Stimulated activated CD8-positive, alpha-beta memory T cell treated with anti-CD3 and anti-CD28 coated beads, Interleukin-4, amount 100 ng/mL, for 48 hours (primary cell): ENCODE measurements around the gene LST1.
"Not testable (repeated sequence)": the region's sequence is repeated elsewhere in the genome, so short reads cannot be mapped to it uniquely, and the experiment has no call there.

Source experiments
- DNase-seq: peaks from one replicate; pipeline ENCODE4 v3.0.0-alpha.2; 2020

The LST1 gene

DNA sequence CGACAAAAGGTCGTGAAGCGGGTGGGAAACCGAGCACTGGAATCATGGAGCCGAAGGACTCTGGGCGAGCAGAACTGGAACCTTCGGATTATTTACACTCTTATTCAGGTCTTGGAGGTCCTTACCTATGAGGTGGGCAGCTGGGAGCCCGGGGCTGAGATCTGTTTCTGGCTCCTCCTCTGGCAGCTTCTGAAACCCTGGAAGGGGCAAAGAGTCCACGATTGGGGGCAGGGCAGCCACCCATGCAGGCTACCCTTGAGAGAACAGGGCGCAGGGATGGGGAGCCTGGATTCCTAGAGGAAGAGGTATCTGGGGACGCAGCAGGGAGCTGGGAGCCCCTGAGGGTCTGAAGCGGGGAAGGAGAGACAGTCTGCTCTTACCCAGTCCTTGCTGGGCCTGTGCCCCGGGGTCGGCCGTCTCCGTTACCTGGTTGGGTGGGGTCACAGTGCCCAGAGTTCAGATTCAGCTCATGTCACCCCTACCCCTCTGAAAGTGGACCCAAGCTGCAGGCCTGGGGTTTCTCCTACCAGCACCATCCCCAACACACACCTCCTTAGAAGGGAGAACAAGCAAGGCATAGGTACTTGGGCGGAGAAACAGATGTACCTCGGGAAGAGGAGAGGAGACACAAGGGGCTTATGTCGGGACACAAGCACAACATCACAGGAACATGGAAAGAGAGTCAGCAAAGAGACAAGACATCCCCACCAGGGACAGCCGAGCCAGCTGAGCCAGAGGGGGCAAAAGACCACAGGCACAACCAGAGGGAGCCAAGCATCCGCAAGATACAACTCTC is 4.4 kb upstream of the LST1 start:
- peak; percentile 56 for DNase-seq

DNA sequence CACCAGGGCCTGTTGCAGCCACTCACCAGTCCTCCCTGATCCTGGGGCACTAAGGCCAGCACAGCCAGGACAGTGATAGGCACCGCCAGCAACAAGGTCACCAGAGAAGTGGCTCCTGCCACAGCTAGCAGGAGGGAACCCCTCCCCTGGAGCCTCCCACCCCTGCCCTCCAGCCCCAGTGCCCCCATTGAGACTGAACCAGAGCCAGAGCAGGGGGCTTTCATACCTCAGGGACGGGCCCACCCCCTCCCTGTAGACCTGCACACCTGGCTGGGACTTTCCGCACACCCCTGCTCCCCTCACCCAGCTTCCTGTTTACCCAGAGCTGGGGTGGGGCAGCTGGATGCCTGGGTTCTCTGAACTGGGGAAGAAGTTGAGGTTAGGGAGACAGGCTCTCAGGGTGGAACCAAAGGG is 3.8 kb upstream of the LST1 start, which contains the start of gene LTB:
LTB (minus strand) TSS at position 195 of the 414 bp plus-strand sequence; CDS start at position 188, 7 bp downstream.
- peak; percentile 60 for DNase-seq

DNA sequence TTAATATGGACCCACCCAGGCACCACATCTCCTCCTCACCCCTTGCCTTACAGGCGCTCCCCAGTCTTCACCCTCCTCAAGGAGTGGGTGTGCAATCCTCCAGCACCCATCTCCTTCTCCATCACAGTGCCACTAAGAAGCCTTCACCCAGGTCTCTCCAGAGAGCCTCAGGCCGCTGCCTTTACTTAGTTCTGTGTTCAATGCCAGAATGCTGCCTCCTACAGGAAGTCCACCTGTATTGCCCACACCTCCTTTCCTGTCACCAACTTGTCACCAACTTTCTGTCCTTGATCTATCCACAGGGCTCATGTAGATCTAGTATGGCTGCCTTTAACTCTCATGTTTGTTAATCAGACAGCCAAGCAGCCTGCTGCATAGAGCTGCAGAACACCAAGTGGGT is 586 bp upstream of the LST1 start:
- peak; percentile 64 for DNase-seq

DNA sequence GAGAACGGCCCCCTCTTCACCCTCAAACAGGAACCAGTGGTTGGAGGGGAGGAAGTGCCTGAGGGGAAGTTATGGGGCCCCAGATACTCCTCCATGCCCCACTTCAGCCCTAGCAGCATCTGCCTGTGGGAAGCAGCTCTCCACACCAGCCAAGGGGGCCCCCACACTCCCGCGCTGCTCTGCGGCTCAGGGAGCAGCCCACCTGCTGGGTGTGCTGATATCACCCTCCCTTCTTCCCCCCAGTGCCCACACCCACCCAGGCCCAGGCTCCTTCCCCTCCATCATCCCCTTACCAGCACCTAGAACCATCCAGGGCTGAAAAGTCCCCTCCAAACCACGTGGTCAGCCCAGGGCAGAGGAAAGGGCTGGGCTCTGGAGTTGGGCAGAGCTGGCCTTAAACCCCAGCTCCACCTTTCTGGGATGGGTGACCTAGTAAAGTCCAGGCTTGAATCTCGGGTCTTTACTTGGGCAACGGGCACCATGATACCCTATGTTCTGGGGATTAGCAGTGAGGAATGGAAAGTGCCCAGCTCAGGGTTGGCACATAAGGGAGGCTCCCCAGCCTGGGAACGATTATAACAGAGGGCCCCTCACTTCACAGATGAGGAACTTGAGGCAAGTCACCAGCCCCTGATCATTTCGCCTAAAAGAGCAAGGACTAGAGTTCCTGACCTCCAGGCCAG is 663 bp downstream of the LST1 start:
- DNase-seq = peak; percentile 49

DNA sequence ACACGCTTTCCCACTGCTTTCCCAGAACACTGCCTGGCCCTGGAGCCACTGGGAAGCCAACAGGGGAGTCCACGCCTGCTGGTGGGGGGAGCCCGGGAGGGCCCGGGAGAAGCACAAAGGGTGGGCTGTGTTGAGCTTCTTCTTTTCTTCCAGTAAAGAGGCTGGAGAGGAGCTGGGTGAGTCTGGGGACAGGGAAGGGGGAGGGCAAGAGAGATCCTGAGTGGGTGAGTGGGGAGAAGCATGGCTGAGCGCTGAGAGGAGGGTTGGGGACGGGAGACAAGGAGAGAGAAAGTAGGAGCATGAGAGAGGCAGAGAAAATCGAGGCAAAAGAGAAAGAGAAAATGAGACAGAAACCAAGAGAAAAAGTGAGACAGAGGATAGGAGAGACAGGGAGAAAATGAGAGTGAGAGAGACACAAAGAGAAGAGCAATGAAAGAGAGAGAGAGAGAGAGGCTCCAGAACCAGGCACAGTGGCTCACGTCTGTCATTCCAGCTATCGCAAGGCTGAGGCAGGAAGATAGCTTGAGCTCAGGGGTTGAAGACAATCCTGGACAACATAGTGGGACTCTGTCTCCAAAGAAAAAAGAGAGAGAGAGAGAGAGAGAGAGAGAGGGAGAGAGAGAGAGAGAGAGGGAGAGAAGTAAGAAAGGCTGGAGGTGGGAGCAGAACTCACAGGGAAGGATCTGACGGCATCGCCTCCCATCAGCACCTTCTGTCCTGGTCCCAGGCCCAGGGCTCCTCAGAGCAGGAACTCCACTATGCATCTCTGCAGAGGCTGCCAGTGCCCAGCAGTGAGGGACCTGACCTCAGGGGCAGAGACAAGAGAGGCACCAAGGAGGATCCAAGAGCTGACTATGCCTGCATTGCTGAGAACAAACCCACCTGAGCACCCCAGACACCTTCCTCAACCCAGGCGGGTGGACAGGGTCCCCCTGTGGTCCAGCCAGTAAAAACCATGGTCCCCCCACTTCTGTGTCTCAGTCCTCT is 2.0 kb downstream of the LST1 start:
- no peak for DNase-seq

DNA sequence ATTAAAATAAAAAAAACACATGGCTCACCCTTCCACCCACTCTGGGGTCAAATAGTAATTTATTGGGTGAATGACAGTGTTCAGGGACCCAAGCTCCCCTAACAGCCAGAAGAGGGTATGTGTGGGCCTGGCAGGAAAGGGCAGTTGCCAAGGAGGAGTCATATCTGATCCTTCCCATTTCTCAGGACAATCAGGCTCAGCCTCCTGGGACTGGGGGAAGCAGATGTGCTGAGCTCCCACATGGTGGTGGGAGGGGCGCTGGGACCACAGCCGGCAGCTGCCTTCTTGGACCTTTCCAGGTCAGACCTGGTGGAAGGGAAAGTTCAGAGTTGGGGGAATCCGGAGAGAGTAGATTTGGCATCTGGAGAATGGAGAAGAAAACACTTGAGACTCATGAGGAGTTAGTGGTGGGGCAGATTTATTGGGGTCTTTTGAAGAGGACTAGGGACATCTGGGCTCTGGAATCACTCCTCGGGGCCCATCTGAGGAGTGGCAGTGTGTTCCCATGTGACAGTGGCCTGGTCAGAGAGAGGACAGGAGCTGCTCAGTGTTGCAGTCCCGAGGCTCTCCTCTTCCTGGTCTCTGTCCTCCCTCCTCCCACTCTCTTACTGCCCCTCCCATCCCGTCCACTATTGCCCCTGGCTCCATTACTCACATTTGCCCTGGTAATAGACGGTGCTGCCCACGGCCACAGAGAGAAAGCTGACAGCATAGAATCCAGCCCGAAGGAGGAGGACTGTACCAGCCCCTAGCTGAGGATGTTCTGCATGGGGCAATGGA is 3.0 kb downstream of the LST1 start:
- DNase-seq = no peak

DNA sequence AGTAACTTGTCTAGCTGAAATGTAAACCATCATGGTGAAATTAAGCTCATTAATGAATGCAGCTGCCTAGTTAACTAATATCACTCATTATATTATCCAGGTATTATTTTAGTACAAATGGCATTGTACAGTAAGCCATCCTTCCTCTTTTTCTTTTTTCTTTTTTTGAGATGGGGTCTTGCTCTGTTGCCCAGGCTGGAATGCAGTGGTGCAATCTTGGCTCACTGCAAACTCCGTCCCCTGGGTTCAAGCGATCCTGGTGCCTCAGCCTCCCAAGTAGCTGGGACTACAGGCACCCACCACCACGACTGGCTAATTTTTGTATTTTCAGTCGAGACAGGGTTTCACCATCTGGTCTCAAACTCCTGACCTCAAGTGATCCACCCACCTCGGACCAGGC is 4.6 kb downstream of the LST1 start:
- DNase-seq = not testable (repeated sequence)

DNA sequence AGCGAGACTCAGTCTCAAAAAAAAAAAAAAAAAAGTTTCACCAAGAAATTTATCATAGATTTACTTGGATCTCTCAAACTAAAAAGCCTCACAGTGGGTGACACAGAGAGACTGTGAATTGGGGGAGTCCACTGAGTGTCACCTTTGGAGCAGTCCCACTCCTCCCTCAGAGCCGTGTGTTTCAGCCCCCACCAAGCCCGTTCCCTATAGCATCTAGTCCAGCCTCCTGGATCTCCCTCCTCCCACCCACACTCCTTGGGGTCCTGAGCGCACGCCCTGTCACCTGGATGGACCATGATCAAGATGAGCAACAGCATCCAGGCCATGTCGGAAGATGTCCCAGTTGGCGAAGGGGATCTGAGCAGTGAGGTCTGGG is 6.3 kb downstream of the LST1 start:
- no peak for DNase-seq

DNA sequence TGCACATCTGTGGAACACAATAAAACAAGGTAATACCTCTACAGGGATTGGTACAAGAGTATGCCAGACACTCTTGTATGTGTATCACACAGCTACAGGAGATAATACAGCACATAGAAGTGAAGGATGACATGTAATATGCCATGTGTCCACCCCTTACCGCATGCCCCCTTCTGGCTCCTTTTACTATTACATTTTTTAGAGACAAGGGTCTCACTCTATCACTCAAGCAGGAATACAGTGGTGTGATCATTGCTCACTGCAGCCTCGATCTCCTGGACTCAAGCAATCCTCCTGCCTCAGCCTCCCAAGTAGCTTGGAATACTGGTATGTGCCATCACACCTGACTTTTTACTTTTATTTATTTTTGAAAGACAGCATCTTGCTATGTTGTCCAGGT is 10.9 kb downstream of the LST1 start:
- peak; percentile 54 for DNase-seq

DNA sequence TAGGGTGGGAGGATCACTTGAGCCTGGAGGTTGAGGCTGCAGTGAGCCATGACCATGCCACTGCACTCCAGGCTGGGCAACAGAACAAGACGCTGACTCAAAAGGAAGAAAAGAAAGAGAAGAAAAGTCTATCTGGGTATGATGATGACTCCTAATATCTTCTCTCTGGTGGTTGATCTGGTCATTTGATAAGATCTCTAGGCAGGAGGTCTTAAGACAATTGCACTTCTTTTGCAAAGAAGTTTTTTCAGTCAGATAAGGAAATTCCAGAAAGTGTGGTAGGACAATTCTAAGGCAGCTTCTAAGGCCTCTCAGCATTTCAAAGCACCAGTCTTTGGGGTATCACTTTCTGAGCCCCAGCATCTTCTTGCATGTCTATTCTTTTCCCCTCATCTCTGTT is 21.2 kb downstream of the LST1 start:
- DNase-seq = no peak

DNA sequence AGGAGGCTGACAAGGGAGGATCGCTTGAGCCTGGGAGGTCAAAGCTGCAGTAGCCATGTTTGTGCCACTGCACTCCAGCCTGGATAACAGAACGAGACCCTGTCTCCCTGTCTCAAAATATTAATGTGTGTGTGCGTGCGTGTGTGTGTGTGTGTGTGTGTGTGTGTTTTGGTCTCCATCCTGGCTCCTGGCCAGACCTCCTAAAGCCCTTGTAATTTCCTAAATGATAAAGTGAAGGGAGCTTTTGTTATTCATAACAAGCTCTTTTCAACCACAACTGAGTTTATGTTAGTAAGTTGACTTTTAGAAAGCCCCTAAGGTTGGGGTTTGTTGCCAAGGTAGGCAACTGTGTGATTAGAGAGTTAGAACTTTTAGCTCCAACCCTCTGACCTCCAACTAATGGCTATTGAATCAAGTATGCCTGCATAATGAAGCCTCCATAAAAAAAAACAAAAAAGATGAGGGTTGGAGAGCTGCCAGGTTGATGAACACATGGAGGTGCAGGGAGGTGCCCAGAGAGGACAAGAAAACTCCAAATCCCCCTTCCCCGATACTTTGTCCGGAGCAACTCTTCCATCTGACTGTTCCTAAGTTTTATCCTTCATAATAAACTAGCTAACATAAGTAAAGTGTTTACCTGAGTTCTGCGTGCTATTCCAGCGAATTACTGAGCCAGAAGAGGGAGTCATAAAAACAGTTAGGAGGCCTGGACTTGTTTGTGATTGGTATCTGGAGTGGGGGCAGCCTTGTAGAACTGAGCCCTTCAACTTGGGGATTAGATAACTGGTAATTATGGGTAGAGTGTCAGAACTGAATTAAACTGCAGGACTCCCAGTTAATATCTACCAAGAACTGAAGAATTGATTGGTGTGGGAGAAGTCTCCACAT is 23.7 kb downstream of the LST1 start:
- DNase-seq = no peak

DNA sequence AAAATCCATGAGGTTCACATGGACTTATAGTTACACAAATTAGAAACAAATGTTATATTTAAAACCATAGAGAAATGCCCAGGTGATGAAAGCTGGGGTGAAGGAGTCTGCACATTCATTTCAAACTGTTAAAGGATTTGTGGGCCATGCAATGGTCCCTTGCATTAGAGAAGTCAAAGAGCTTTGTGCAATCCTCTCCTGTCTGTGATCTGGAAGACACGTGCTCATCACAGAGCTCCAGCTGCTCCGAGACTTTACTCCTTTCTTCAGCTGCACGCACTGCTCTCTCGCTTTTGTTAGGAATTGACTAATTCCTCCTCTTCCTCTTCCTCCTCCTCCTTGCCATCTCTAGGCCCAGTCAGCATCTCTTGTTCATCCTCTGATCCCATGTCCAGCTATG is 24.9 kb downstream of the LST1 start:
- no peak for DNase-seq

DNA sequence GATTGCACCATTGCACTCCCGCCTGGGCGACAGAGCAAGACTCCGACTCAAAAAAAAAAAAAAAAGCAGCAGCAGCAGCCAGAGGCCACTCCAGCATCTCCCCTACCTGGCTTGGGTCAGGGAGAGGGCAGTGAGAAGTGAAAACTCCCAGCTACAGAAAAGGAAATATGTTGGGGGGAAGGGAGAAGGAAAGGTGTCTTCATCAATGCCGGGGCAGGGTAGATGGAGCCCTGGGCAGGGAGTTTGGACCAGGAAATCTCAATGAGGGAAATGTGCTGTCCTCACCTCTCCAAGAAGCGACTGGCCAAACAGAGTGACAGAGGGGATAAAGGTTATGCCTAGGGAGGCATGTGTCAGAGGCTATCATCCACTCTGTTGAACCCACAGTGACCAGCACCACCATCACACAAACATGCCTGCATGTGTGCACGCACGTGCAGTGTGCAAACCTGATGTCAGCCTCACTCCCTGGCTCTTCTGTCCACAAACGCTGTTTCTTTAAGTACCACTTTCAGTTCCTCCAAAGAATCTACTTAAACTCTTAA is 28.1 kb downstream of the LST1 start:
- no peak for DNase-seq

DNA sequence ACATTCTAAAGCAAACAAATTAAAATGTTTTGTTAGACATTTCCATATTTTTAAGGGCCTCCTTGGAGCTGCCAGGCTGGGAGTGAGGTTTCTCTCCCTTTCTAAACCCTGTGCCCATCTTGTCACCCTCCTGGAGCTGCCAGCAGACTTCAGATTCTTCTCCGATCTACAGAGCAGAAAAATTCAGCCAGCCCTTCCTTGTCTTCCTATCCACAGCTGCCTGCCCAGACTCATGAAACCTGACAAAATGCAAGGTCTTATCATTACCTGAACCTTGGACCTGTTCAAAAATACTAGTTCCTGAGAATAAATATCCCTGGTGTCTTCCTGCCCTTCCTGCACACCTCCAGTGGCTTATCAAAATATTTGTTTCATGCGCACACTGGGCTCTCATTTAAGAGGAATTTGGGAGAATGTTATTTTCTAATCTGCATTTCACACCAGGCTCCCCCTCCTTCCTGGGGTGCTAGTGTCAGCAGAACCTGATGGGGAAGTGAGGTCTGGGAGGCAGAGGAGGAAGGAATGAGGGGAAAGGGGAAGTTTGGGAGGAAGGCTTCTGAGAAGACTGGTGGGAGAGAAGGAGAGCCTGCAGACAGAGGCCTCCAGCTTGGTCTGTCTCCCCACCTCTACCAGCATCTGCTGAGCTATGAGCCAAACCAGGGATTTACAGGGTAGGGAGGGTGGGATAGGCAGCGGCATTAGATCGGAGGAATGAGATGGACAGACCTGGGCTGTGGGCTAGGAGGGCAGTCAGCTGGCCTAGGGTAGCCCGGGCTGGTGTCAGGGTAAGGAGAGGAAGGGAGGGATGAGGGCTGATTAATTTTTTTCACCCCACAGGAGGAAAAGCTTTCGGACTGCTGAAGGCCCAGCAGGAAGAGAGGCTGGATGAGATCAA is 28.9 kb downstream of the LST1 start, which contains the start of gene AIF1:
AIF1 (plus strand) TSS at position 551 of the 895 bp plus-strand sequence; CDS start at position 647, 96 bp downstream.
- DNase-seq = no peak

DNA sequence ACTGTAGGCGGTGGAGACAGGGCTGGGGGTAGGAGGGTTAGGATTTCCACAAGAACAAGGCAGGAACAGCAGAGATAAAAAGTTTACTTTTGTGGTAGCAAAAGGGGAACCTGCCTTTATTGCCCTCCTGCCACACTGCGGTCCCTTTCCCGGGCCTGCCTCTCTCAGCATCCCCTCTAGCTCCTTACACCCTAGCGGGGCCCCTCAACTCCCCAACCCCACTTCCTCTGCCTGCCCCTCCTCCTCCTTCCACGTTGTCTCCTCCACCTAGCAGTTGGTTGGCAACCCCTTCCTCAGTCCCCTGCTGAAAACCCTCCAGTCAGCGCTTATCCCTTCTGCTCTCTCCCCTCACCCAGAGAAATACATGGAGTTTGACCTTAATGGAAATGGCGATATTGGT is 29.7 kb downstream of the LST1 start:
- peak; percentile 62 for DNase-seq

DNA sequence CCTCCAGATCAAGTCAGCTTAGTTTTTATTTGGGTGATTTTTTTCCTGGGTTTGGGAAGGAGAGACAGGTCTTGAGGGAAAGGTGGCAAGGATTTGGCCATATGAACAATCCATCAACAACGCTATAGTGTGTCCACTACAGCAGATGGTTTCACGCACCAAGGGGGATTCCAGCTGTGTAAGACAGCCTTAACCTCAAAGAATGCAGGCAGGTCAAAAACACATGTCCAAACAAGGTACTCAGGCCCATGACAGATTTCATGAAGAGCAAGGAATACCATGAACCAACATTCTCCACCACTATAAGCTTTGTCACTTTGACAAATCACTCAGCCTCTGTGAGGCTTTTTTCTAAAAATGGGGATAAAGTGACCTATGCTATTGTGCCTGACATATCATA is 30.9 kb downstream of the LST1 start:
- DNase-seq = no peak

DNA sequence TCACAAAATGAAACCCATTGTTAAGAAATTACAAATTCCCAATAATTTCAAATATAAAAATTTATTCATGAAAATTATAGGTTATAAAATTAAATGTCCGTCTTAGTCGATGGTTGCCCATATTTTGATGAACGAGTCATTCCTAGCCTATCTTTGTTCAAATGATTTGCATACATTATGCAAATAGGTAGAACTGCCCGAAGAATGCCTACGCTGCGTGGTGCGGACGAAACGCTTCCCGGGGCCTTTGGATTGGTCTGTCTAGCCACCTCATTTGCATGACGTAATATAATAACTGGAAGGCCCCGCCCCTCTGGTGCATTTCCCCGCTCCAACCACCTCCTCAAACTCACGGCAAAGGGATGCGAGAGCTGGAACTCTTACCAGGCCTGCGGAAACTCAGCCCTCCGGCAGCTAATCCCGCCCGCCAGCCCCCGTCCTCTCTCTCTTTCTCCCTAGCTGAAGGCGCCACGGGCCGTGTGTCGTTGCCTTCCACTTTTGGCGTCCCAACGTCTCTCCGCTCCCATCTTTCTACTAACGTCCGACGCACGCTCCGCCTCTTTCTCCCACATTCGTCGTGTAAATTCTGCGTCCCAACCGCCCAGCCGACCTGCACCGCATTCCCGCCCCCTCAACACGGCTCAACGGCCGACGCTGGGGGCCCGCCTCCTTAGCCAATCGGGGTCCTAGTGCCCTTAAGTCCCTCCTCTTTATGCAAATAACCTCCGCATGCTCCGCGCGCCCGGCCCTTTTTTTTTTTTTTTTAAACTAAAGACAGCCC is 33.9 kb downstream of the LST1 start:
- DNase-seq = peak; percentile 98

DNA sequence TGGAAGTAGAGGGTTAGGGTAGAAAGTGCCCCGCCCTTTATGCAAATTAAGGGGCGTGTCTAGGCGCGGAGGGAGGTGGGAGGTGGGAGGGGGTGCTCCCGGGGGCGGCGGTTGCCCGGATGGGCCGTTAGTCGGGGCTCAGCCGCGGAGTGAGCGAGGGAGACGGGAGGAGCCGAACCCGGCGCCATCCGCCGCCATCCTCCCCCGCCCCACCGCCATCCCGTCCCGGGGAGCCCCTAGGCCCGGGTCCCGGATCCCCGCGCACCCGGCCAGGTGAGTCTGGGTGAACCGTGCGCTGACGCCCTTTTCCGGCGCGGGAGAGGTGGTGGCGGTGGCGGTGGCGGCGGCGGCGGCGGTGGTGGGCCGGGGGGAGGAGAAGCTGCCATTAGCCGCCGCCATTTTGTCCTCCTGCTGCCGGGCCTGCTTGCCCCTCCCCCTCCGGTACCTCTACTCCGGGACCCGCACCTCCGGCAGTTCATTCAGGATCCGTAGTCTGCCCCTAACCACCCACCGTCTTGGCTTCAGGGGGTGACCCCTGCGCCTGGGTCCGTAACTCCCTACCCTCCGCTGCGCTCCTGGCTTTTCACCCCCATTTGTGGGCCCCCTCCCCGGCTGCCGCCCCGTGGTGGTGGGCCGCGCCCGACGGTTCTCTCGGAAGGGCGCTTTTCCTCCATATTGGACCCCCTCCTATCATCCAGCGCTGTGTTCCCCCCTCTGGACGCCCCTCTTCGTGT is 34.7 kb downstream of the LST1 start, which contains the start of gene PRRC2A:
PRRC2A (plus strand) TSS at position 130 of the 734 bp plus-strand sequence. CDS start 2,075 bp downstream, outside the sequence.
- DNase-seq = peak; percentile 84
